AG04450 (cell line): ENCODE results near the gene MRPL28. TPM values are rescaled to one million over a fixed set of nuclear protein-coding genes. Genes with fewer than 3 reads are reported as not detected.
"Not testable (repeated sequence)": the region's sequence is repeated elsewhere in the genome, so short reads cannot be mapped to it uniquely, and the experiment has no call there.

Source experiments
- CTCF ChIA-PET: fragments of 300-600, 350-600 bp; formaldehyde crosslinking; extraction: SDS; loops from one replicate; lab custom pipeline; 2022; ENCODE audit warnings: antibody characterized with exemption, inconsistent platforms; lab: Charles Lee
- POLR2A ChIA-PET: fragments of 350-600 bp; formaldehyde crosslinking; extraction: SDS; loops from one replicate; lab custom pipeline; 2021; ENCODE audit warnings: antibody characterized with exemption, inconsistent platforms; lab: Yijun Ruan, JAX
- DNase-seq: peaks from one replicate; pipeline ENCODE4 v3.0.0-alpha.2; 2011; ENCODE audit warnings: low read depth, low spot score
- H3K27ac ChIP-seq: one replicate; pipeline ENCODE4 v1.5.1; 2012; ENCODE audit warnings: low read depth, low read length, control low read depth
- H3K27me3 ChIP-seq: one replicate; pipeline ENCODE4 v1.6.0; 2012; ENCODE audit warnings: low read length; ENCODE audit not compliant: control insufficient read depth, insufficient read depth
- H3K4me3 ChIP-seq: 2 replicates; pipeline ENCODE4 v1.5.1; 2011; ENCODE audit warnings: mild to moderate bottlenecking, low read depth, low read length, control low read depth
- H3K9me3 ChIP-seq: 2 replicates; pipeline ENCODE4 v1.5.1; 2012; ENCODE audit warnings: low read length; ENCODE audit not compliant: control insufficient read depth, insufficient read depth
- polyA plus RNA-seq: library from polyadenylated mRNA; depleted of rRNA; stranded (reverse); fragments of >200 nt; gene quantifications from 2 replicates; pipeline ENCODE4 v1.2.3, GENCODE V29; 2011
- TF ChIP-seq, protein P1 (sequence below): IDR thresholded peaks from 2 replicates; pipeline ENCODE4 v1.5.1; 2011; ENCODE audit warnings: low read depth, low read length, control low read depth, inconsistent platforms

Gene MRPL28
- polyA plus RNA-seq, 1 experiment: 144 TPM

DNA sequence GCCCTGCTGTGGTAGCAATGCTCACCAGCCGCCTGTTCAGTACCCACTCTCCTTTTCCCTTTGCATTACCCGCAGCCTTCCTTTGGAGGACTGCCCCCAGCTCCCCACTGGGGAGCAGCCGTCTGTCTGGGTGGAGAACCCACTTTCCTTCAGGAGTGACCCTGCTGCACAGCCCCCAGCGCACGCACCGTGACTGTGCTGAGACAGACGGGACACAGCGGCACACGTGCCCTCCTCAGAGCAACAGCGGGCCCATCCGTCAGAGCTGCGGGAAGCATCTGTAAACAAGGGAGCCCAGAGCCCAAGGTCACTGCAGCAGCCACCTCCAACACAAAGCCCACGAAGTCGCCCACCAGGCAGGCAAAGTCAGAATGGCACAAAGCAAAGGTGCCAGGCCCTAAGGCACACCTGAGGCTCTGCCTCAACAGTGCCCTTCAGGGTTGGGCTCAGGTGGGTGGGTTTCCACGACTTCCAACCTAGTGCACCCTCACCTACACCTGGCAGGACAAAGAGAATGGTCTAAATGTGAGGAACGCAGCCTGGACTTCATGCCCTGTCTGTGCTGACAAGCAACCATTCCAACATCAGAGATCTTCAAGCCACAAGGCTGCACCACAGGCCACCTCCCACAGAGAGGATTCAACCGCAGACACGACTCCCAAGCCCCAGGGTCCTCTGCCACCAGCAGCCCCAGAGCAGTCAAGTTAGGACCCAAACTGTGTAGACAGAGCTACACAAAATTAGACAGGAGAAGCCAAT, 27.7 kb downstream of the MRPL28 start:
- POLR2A ChIA-PET: no interaction called here
- CTCF ChIA-PET: interaction anchor here (0.6 to 0.8 kb wide), 2 partner anchors 161 to 1622 kb away, joined by 3 to 4 read pairs; partner anchors contain the start of gene RPS2
- TF ChIP-seq, protein P1, sequence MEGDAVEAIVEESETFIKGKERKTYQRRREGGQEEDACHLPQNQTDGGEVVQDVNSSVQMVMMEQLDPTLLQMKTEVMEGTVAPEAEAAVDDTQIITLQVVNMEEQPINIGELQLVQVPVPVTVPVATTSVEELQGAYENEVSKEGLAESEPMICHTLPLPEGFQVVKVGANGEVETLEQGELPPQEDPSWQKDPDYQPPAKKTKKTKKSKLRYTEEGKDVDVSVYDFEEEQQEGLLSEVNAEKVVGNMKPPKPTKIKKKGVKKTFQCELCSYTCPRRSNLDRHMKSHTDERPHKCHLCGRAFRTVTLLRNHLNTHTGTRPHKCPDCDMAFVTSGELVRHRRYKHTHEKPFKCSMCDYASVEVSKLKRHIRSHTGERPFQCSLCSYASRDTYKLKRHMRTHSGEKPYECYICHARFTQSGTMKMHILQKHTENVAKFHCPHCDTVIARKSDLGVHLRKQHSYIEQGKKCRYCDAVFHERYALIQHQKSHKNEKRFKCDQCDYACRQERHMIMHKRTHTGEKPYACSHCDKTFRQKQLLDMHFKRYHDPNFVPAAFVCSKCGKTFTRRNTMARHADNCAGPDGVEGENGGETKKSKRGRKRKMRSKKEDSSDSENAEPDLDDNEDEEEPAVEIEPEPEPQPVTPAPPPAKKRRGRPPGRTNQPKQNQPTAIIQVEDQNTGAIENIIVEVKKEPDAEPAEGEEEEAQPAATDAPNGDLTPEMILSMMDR: no peak
- Histone ChIP-seq H3K4me3 (no peak overlapping the region), H3K9me3 (no peaks in the 10 kb centered on the region; the same call in 1 of the 2 replicates), H3K27me3 (no peaks in the 10 kb centered on the region), H3K27ac (no peak overlapping the region)
- no peak for DNase-seq

DNA sequence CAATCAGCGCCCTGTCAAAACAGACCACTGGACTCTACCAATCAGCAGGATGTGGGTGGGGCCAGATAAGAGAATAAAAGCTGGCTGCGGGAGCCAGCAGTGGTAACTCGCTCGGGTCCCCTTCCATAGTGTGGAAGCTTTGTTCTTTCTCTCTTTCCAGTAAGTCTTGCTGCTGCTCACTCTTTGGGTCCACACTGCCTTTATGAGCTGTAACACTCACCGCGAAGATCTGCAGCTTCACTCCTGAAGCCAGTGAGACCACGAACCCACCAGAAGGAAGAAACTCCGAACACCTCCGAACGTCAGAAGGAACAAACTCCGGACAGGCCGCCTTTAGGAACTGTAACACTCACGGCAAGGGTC, 28.4 kb downstream of the MRPL28 start:
- CTCF ChIA-PET: interaction anchor here (0.6 to 0.8 kb wide), 2 partner anchors 160 to 1623 kb away, joined by 3 to 4 read pairs; partner anchors contain the start of gene RPS2
- H3K27me3 ChIP-seq, POLR2A ChIA-PET, H3K27ac ChIP-seq, DNase-seq, H3K9me3 ChIP-seq, H3K4me3 ChIP-seq: not testable (repeated sequence)

- POLR2A ChIA-PET, H3K4me3 ChIP-seq, H3K27ac ChIP-seq, H3K9me3 ChIP-seq, H3K27me3 ChIP-seq, DNase-seq: not testable (repeated sequence)
- CTCF ChIA-PET: interaction anchor here (0.8 kb wide), 1 partner anchor 160 kb away, joined by 3 read pairs; no protein-coding TSS in a partner anchor
These were observed 29.0 kb downstream of the MRPL28 start for GRCh38 chr16:341095-341973.

DNA sequence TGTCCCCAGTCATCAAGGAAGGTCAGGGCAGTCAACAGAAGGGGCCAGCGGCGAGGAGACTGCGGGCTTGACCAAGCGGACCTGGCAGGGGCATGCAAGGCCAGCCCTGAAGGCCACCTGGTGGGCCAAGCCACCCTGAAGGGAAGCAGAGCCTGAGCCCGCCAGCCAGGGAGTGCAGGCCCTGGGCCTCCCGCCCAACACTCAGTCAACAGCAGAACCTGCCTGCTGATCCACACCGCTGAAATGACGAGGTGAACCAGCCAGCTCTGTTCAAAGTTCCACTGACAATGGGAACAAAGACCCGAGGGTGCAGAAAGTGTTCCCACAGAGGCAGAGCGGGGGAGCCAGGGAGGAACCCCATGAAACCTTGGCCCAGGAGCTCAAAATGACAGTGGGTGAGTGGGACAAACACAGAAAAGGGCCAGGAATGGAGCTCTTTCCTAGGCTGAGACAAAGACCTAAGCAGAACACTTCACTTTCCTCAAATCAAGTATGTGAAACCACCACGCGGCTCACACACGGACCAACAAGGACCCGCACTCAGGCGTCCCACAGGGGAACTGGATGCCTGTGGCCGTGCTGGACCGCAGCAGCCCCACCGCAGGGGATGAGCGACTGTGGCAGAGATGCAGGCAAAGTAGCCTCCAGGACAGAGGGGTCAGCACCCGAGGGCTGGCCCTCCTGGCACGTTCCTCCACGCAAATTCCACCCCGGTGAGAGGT, 29.8 kb downstream of the MRPL28 start:
- H3K4me3 ChIP-seq: no peak overlapping the region
- ChIA-PET CTCF (no interaction called here), POLR2A (no interaction called here)
- no peak for DNase-seq
- no peaks in the 10 kb centered on the region; the same call in 1 of the 2 replicates for H3K9me3 ChIP-seq
- TF ChIP-seq, protein P1: no peak
- H3K27me3 ChIP-seq: no peaks in the 10 kb centered on the region
- H3K27ac ChIP-seq: no peak overlapping the region

DNA sequence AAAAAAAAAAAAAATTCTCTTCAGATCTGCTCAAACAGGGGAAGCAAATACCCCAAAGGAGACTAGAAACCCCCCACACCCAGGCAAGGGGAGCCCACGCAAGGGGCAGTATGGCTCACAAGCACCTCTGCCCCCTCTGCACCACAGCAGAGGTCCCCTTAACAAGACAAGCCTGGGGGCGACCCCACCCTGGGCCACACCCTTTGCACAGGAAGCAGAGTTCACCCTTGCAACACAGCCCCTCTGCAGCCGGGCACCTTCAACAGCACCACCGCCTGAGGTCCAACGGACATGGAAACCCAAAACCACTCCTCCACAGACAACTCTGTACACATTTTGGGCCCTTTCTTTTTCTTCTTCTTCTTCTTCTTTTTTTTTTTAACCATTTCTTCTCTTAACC, 30.7 kb downstream of the MRPL28 start:
- H3K27ac ChIP-seq: no peak overlapping the region
- TF ChIP-seq, protein P1: no peak
- H3K9me3 ChIP-seq: no peaks in the 10 kb centered on the region; the same call in 1 of the 2 replicates
- H3K27me3 ChIP-seq: no peaks in the 10 kb centered on the region
- no peak overlapping the region for H3K4me3 ChIP-seq
- ChIA-PET POLR2A (no interaction called here), CTCF (no interaction called here)
- no peak for DNase-seq
